Rectal smooth muscle tissue (tissue), 1 donor: ENCODE data around the gene CDK5RAP2.

Experiments used
- H3K27ac ChIP-seq: one replicate; pipeline ENCODE4 v1.7.0; 2013; ENCODE audit warnings: low read depth, low read length, inconsistent platforms
- H3K27me3 ChIP-seq: one replicate; pipeline ENCODE4 v1.7.0; 2013; ENCODE audit warnings: low read length; ENCODE audit not compliant: control insufficient read depth, insufficient read depth
- H3K36me3 ChIP-seq: one replicate; pipeline ENCODE4 v1.7.0; 2013; ENCODE audit warnings: low read length; ENCODE audit not compliant: control insufficient read depth, insufficient read depth
- H3K4me1 ChIP-seq: one replicate; pipeline ENCODE4 v1.7.0; 2013; ENCODE audit warnings: low read length; ENCODE audit not compliant: control insufficient read depth, insufficient read depth
- H3K4me3 ChIP-seq: one replicate; pipeline ENCODE4 v1.7.0; 2013; ENCODE audit warnings: low read length
- H3K9ac ChIP-seq: one replicate; pipeline ENCODE4 v1.7.0; 2013; ENCODE audit warnings: low read length

CDK5RAP2 gene

DNA sequence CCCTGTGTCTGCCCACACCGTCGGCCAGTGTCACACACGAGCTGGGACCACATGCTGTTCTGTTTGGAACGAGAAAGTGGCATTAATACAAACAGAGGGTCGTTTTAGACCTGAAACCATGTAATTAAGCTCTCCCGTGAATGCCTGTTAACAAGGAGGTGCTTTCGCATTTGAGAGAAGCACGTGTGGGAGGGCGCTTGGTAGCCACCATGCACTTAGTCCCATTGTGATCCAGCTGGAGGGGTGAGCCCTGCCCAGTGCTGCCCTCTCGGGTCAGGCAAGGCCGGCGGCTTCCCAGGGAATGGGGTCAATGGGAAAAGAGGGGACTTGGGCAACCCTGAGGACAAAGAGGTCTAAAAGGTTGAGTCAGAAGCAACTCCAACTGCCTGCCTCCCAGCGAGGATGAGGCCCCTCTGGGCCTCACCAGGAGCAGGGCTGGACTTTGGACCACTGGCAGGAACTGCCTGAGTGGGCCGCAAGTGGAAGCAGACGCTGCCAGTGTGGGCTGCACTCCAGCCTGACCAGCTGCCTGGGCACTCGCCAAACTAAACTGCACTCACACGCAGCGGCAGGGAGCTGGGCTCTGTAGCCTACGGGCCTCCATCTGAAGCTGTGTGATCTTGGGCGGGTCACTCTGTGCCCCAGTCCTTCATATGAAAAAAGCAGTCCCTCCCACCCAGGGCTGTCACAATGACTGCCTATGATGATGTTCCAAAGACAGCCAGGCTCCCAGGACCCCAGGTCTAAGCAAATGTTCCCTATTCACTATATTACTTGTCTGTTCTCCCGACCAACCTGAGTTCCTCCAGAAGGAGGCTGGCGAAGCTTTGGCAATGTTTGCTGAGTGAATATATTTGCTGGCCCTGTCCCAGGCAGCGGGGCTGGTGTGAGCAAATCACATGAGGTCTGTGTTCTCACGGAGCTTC lies 195.7 kb downstream of the CDK5RAP2 start:
- H3K36me3 ChIP-seq = no peaks in the 10 kb centered on the region
- H3K4me1 ChIP-seq = no peaks in the 10 kb centered on the region
- H3K27ac ChIP-seq = no peak overlapping the region
- H3K27me3 ChIP-seq = no peaks in the 10 kb centered on the region
- H3K9ac ChIP-seq = no peak overlapping the region
- no peak overlapping the region for H3K4me3 ChIP-seq

DNA sequence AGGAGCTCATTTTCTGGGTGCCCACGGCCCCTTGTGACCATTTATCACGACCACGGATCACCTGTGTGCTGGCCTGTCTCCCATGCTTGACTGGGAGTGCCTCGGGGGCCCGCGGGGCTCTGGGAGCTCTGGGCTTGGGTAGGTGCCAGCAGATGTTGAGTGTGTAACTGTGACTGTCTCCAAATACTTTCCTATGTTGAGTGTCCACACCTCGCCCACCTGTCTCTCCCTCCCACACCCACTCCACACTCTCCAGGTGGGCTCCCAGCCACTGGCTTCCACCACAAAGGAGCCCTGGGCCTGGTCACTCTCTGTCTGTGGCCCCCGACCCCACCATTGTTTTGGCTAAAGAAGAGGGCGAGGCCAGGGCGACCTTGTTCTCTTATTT lies 196.4 kb downstream of the CDK5RAP2 start:
- Histone ChIP-seq H3K27me3 (no peaks in the 10 kb centered on the region), H3K27ac (no peak overlapping the region), H3K9ac (no peak overlapping the region), H3K4me3 (no peak overlapping the region), H3K4me1 (no peaks in the 10 kb centered on the region), H3K36me3 (no peaks in the 10 kb centered on the region)

DNA sequence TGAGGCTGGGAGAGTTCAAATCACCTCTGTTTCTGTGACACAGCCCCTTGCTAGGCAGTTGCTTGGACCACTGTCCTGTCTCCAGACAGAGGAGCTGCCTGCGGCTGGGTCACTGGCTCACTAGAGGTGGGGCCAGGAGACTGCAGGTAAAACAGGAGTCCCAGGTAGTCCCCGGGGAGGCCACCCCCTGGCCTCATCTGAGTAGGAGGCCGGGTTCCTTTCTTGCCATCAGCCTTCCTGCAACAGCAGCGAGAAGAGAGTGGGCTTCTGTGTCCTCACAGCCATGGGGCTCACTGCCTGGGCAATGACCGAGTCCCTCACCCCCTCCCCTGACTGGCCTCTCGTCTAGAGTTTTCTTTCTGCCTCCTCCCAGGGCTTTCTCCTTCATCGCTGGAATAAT lies 197.5 kb downstream of the CDK5RAP2 start:
- Histone ChIP-seq H3K27ac (no peak overlapping the region), H3K27me3 (no peaks in the 10 kb centered on the region), H3K9ac (no peak overlapping the region), H3K4me1 (no peaks in the 10 kb centered on the region), H3K4me3 (no peak overlapping the region), H3K36me3 (no peaks in the 10 kb centered on the region)

DNA sequence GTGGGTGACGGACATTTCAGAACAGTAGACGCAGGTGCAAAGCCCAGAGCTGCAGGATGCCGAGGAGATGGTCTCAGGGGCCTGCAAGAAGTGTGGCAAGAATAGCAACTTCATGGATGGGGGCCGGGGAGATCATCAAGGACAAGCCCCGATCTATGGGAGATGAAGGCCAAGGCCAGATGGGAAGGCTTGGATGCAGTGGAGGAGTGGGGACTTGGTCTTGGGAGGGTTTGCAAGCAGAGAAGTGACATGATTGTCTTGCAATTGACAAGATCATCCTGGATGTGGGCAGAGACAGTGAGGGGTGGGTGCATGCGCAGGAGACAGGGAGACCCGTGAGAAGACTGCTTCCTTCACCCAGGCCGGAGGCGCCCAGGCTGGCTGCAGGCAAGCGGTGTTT lies 198.1 kb downstream of the CDK5RAP2 start:
- Histone ChIP-seq H3K27ac (no peak overlapping the region), H3K36me3 (no peaks in the 10 kb centered on the region), H3K4me3 (no peak overlapping the region), H3K27me3 (no peaks in the 10 kb centered on the region), H3K9ac (no peak overlapping the region), H3K4me1 (no peaks in the 10 kb centered on the region)

DNA sequence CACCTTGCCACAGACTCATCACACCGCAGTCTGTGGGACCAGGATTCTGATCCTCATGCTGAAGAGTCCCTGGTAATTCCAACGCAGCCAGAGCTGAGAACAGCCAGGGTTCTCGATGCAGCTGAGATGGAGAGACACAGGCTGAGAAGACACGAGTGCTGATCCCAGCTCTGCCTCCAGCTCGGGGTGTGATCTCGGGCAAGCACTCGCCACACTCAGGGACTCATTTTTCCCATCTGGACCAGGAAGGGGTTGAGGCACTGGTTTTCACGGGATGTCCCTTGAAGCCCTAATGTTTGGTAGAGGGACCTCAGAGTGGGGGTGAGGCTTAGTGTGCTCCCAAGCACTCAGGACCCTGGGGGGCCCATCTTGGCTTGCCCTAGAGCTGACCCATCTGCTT lies 200.4 kb downstream of the CDK5RAP2 start:
- no peak overlapping the region for H3K27ac ChIP-seq
- H3K9ac ChIP-seq = no peak overlapping the region
- no peaks in the 10 kb centered on the region for H3K4me1 ChIP-seq
- H3K4me3 ChIP-seq = no peak overlapping the region
- no peaks in the 10 kb centered on the region for H3K36me3 ChIP-seq
- no peaks in the 10 kb centered on the region for H3K27me3 ChIP-seq

DNA sequence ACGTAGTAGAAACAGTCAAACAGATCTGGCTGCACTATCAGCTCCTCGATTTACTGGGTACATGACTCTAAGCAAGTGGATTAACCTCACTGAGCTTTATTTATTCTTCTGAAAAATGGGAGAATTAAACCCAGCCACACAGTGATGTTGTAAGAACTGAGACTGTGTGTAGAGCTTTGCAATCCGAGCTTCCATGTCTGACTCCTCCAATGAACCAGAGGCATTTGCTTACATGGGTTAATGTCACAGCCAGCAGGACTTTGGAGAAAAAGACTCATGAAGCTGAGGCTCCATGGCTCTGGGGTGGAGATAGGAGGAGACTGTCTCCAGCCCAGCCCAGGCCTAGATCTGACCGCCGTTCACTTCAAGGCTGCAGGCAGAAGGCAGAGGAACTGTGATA lies 201.3 kb downstream of the CDK5RAP2 start:
- Histone ChIP-seq H3K4me1 (no peaks in the 10 kb centered on the region), H3K9ac (no peak overlapping the region), H3K36me3 (no peaks in the 10 kb centered on the region), H3K27ac (no peak overlapping the region), H3K4me3 (no peak overlapping the region), H3K27me3 (no peaks in the 10 kb centered on the region)

DNA sequence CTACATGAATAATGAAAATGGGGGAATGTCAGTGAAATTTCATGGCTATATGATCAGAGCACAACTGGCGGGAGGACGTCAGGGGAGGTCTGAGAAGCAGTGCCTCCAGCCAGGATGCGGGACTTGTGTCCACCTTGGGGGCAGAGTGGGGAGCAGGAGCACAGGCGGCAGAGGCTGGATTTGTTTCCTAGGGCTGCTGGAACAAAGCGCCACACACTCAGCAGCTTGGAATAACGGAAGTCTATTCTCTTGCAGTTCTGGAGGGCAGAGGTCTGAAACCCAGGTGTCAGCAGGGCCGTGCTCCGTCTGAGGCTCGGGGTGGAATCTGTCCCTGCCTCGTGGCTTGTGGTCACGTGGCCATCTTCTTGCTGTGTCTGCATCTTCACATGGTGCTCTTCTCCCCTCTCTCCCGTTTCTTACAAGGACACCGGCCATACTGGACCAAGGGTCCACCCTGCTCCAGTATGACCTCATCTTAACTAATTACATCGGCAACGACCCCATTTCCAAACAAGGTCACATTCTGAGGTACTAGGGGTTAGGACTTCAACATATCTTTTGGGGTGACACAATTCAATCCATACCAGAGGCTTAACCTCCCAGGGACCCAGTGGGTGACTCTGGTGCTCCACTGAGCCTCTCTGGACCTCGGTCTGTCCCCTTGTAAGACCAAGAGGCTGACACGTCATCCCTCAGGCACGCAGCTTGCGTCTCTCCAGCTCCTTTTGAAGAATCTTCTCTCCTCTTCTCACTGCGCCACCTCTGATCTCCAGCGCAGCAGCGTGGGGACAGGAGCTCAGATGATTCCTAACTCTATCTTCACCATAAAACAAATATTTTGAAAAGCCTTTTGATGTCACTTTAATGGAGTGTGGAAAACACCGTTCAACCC lies 202.5 kb downstream of the CDK5RAP2 start:
- no peaks in the 10 kb centered on the region for H3K27me3 ChIP-seq
- no peak overlapping the region for H3K27ac ChIP-seq
- no peak overlapping the region for H3K4me3 ChIP-seq

DNA sequence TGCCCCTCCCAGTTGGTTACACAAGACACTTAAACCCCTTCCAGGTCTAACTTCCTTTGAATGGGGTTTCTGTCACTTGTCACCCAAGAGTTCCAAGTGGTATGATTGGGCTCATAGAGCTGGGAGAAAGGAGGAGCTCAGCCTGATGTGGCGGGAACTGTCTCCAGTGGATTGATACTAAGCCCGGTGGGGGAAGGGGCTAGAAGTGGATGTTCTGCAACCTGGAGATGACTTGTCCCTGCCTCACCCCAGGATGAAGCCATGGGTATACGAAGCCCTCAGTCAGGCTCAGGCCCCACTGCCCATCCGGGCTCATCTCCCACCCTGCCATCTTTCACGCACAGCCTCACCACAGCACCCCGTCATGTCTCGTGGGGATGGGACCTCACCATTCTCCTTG lies 203.9 kb downstream of the CDK5RAP2 start:
- Histone ChIP-seq H3K27me3 (no peaks in the 10 kb centered on the region), H3K27ac (no peak overlapping the region), H3K4me1 (no peaks in the 10 kb centered on the region)

More for the DNA sequence above, 202.5 kb downstream of the CDK5RAP2 start:
- no peaks in the 10 kb centered on the region for H3K4me1 ChIP-seq
- no peak overlapping the region for H3K9ac ChIP-seq
- no peaks in the 10 kb centered on the region for H3K36me3 ChIP-seq

DNA sequence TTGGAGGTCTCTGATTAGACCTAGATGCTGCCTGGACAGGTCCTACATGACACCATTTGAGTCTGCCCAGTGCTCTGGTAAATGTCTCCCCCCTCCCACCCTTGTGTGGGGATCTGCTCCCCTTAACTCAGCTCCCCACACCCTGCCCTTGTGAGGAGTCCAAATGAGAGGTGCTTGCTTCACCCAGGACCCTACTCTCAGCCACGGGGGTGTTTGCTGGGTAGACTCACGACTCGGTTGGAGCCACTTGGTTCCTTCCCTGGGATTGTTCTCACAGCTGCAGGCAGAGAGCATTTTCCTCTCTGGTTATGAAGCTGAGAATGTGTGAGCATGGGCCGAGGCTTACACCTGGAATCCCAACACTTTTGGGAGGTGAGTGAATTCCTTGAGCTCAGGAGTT lies 204.7 kb downstream of the CDK5RAP2 start:
- no peaks in the 10 kb centered on the region for H3K27me3 ChIP-seq
- H3K27ac ChIP-seq = no peak overlapping the region
- H3K4me1 ChIP-seq = no peaks in the 10 kb centered on the region
- no peak overlapping the region for H3K9ac ChIP-seq
- H3K4me3 ChIP-seq = no peak overlapping the region
- no peaks in the 10 kb centered on the region for H3K36me3 ChIP-seq

More for the DNA sequence above, 203.9 kb downstream of the CDK5RAP2 start:
- no peaks in the 10 kb centered on the region for H3K36me3 ChIP-seq
- H3K4me3 ChIP-seq = no peak overlapping the region
- no peak overlapping the region for H3K9ac ChIP-seq

DNA sequence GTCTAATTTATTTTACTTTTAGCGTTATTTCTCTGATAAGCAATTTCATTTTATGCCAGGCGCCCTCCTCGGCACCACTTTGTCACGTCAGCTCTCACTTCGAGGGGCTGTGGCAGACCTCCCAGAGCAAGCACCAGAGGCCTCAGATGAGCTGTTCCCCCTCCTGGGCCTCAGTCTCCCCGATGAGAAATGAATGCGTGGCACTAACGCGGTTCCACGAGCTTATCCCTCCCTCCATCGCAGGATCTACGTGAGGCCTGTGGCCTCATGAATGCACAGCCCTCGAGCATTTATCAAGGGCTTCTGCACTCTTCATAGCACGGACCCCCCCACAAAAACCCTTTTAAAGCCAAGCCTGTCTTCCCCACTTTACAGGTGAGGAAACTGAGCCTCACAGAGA lies 205.2 kb downstream of the CDK5RAP2 start:
- Histone ChIP-seq H3K36me3 (no peaks in the 10 kb centered on the region), H3K4me1 (no peaks in the 10 kb centered on the region), H3K27ac (no peak overlapping the region), H3K4me3 (no peak overlapping the region), H3K9ac (no peak overlapping the region), H3K27me3 (no peaks in the 10 kb centered on the region)

DNA sequence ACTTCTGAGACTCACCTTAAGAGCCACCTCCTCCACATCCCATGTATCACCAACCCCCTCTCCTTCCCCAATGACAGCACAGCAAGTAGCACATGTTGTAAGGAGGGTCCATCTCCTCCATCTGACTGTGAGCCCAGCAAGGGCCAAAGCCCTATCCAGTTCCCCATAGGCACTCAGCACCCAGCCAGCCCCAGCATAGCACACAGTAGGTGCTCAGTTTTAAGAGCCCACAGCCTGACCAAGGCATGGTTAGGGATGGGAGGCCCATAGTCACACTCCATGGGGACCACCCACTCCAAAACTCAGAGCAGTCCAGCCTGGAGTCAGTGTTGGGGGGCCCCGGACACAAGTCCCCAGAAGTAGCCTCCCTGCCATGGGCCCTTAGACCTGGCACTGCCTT lies 205.7 kb downstream of the CDK5RAP2 start:
- H3K4me3 ChIP-seq = no peak overlapping the region
- no peaks in the 10 kb centered on the region for H3K36me3 ChIP-seq
- no peak overlapping the region for H3K9ac ChIP-seq
- H3K27me3 ChIP-seq = no peaks in the 10 kb centered on the region
- H3K27ac ChIP-seq = no peak overlapping the region
- no peaks in the 10 kb centered on the region for H3K4me1 ChIP-seq

DNA sequence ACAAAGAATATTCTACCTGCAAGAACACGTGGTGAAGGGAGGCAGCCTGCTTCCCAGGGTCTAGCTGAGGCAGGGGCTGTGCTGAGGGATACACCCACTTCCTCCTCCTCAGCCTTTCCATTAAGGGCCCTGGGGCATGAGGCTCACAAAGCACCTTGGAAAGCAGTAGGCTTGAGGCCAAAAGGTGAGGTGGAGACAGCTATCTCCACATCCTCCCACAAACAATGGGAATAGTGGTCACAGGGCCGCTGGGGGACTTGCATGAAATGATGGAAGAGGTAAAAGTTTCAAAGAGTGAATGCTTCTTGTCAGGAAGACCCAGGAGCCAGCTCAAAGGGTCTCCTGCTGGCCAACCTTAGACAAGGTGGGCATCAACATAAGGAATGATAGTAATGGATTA lies 207.9 kb downstream of the CDK5RAP2 start:
- Histone ChIP-seq H3K4me1 (no peaks in the 10 kb centered on the region), H3K4me3 (no peak overlapping the region), H3K27me3 (no peaks in the 10 kb centered on the region), H3K9ac (no peak overlapping the region), H3K36me3 (no peaks in the 10 kb centered on the region), H3K27ac (no peak overlapping the region)
